ENCODE measurements around the gene NPY5R. TPM values are rescaled to one million over a fixed set of nuclear protein-coding genes. Genes with fewer than 3 reads are reported as not detected.

Gene NPY5R
- total RNA-seq, 3 donors from 2014 or later = 0.22 to 1.2 (median 0.25) TPM

- H3K9me3 ChIP-seq = no peaks in the 10 kb centered on the region
- H3K36me3 ChIP-seq (ENCODE audit: low read depth) = no peaks in the 10 kb centered on the region
- peak overlapping the region; percentile 6 for H3K4me3 ChIP-seq
- intact Hi-C loops (cut with DNase I, micrococcal nuclease) = no loop called here
- TF ChIP-seq CTCF (IDR thresholded peaks at IDR 0.05) = no peak
- peak; percentile 10 to 47 (median 43) for DNase-seq
- no peaks in the 10 kb centered on the region for H3K4me1 ChIP-seq (ENCODE audit: low read depth)
- peak; percentile 71 for ATAC-seq
Measured at GRCh38 chr4:163344147-163345125, 744 bp downstream of the NPY5R start.

GRCh38 chr4:163350672-163351071 lies 7.0 kb downstream of the NPY5R start:
- no peaks in the 10 kb centered on the region for H3K9me3 ChIP-seq
- DNase-seq (no peak), ATAC-seq (peak; percentile 92)
- no peaks in the 10 kb centered on the region for H3K36me3 ChIP-seq (ENCODE audit: low read depth)
- no peak overlapping the region for H3K4me3 ChIP-seq
- no peaks in the 10 kb centered on the region for H3K4me1 ChIP-seq (ENCODE audit: low read depth)
- no peak for TF ChIP-seq CTCF (IDR thresholded peaks at IDR 0.05)
- intact Hi-C loops (cut with DNase I, micrococcal nuclease) = no loop called here

GRCh38 chr4:163353054-163353453 lies 9.4 kb downstream of the NPY5R start:
- no peak for DNase-seq
- Histone ChIP-seq H3K36me3 (ENCODE audit: low read depth) (no peaks in the 10 kb centered on the region), H3K4me3 (no peak overlapping the region), H3K9me3 (no peaks in the 10 kb centered on the region), H3K4me1 (ENCODE audit: low read depth) (no peaks in the 10 kb centered on the region)
- TF ChIP-seq CTCF (IDR thresholded peaks at IDR 0.05) = no peak
- intact Hi-C loops (cut with DNase I, micrococcal nuclease) = no loop called here
- ATAC-seq = no peak

- no peak for DNase-seq
- intact Hi-C loops (cut with DNase I, micrococcal nuclease) = no loop called here
- Histone ChIP-seq H3K4me1 (ENCODE audit: low read depth) (no peaks in the 10 kb centered on the region), H3K9me3 (no peaks in the 10 kb centered on the region), H3K4me3 (no peak overlapping the region), H3K36me3 (ENCODE audit: low read depth) (no peaks in the 10 kb centered on the region)
- no peak for TF ChIP-seq CTCF (IDR thresholded peaks at IDR 0.05)
- no peak for ATAC-seq
Measured at GRCh38 chr4:163356104-163356503, 12.4 kb downstream of the NPY5R start.

GRCh38 chr4:163367651-163368050 lies 24.0 kb downstream of the NPY5R start:
- H3K9me3 ChIP-seq = no peaks in the 10 kb centered on the region
- H3K4me1 ChIP-seq (ENCODE audit: low read depth) = no peaks in the 10 kb centered on the region
- no peak overlapping the region for H3K4me3 ChIP-seq
- intact Hi-C loops (cut with DNase I, micrococcal nuclease) = no loop called here
- DNase-seq (peak in 1 of 3 donors; percentile 52), ATAC-seq (peak; percentile 99)
- no peak for TF ChIP-seq CTCF (IDR thresholded peaks at IDR 0.05)
- no peaks in the 10 kb centered on the region for H3K36me3 ChIP-seq (ENCODE audit: low read depth)

All from mucosa of descending colon (tissue), 3 donors.